Measurements from ENCODE around the gene CARD10.

The CARD10 gene

DNA sequence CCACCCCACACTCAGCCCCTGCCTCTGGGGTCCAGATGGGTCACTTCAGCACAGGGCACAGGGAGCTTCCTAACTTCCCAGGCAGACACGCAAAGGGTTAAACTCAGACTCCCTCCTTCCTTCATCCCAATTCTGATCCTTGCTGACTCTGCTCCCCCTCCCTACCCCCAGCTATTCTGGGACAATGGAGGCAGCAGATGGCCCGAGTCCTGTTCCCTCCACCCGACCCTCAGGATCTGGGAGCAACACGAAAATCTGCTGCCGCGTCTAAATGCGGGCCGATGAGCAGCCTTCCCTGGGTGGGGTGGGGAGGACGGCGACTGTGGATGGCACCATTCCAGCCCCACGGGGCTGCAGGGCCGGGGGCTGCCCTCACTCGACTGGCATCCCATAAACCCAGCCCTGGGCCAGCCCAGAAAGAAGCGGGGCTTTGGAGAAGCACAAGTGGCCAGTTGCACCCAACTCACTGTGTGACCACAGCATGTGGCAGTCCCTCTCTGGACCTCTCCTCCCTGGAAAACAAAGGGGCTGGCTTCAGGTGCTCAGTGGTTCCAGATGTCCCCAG is 51.7 kb downstream of the CARD10 start:
- no peak for DNase-seq (ENCODE audit: low read depth, low spot score)

- DNase-seq (ENCODE audit: low read depth, low spot score) = no peak
Measured at GRCh38 chr22:37464181-37464580, 55.0 kb downstream of the CARD10 start.

- DNase-seq (ENCODE audit: low read depth, low spot score) = no peak
Measured at GRCh38 chr22:37462983-37463382, 56.2 kb downstream of the CARD10 start.

GRCh38 chr22:37462436-37462835 is 56.8 kb downstream of the CARD10 start:
- DNase-seq (ENCODE audit: low read depth, low spot score) = no peak

DNA sequence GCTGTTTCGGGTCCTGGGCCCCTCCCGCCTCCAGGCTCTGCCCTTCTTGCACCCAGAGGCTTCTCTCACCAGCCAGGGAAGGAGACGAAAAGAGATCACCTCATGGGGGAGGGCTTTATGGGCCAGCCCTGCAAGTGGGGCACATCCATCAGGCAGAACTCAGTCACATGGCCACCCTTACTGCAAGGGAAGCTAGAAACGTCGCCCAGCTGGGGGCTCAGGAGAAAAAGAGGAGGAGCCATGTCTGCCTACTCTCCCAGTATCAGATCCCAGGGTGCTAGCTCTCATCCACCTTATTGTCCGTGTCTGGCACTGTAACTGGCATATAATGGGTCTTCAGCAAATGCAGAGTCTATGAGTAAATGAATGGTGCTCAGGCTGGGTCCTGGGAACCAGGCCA is 57.3 kb downstream of the CARD10 start:
- DNase-seq (ENCODE audit: low read depth, low spot score) = no peak

- DNase-seq (ENCODE audit: low read depth, low spot score) = no peak
Measured at GRCh38 chr22:37460684-37461083, 58.5 kb downstream of the CARD10 start.

DNA sequence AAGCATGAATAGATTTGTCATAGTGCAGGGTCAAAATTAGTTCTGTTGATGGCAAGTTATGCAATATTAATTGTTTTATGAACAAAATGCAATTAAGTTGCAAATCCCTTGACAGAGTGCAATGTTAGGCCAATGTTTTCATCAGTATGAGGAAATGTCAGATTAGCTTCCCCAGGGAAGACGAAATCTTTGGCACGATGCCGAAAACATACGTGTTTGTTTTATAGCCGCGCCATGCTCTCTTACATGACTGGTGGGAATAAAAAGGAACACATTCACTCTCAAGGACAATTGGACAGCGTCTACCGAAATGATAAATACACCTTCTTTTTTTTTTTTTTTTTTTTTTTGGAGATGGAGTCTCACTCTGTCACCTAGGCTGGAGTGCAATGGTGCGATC is 60.0 kb downstream of the CARD10 start:
- DNase-seq (ENCODE audit: low read depth, low spot score) = no peak

GRCh38 chr22:37457093-37457893 is 61.9 kb downstream of the CARD10 start:
- DNase-seq (ENCODE audit: low read depth, low spot score) = no peak

DNA sequence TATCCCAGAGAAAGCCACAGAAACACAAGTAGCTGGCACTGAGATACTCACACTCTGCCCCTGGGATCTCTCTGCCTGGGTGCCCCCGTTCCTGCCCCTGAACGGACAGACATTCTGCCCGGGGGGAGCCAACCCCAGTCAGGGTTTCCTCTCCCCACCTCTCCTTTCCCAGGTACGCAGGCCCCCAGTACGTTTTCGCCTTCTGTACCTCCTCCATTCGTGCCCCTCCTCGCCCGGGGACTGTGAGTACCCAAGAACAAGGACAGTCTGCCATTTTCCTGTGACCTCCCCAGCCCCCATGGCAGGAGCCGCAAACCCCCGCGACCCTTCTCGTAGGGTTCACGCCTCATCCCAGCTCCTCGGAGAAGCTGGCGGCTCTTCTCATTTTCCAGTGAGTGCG is 62.9 kb downstream of the CARD10 start:
- DNase-seq (ENCODE audit: low read depth, low spot score) = no peak

DNA sequence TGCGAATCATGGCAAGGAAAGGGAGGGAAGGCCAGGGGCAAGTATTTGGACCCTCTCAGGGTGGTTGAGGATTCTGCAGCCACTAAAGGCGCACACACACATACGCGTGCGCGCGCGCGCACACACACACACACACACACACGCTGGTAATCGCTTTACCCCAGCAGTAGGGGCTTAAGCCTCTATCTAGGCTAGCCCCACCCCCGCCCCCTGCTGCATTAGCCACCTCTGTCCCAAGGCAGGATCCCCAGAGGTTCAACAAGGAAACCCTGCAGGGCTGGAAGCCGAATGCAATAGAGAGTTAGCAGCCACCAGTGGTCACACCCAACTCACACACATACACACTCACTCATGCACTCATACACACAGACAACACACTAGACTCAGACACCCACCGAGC is 63.3 kb downstream of the CARD10 start:
- no peak for DNase-seq (ENCODE audit: low read depth, low spot score)

GRCh38 chr22:37454857-37455686 is 64.1 kb downstream of the CARD10 start:
- no peak for DNase-seq (ENCODE audit: low read depth, low spot score)

DNA sequence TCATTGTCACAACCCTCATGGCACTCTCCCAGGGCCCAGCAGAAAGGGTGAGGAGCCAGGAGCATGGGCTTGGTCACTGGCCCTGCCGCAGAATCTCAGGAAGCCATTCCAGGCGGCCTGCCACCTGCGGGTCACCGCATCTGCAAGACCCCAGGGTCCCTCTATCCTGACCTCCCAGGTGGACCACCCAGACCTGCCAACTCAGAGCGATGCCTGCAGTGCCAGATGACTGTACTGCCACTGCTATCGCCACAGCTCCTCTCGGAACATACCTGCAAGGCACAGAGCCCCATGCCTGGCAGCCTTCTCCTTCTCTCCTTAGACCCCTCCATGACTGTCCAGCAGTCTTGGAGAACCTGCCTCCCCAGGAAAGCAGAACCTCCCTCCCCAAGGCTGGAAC is 65.5 kb downstream of the CARD10 start:
- DNase-seq (ENCODE audit: low read depth, low spot score) = no peak

DNA sequence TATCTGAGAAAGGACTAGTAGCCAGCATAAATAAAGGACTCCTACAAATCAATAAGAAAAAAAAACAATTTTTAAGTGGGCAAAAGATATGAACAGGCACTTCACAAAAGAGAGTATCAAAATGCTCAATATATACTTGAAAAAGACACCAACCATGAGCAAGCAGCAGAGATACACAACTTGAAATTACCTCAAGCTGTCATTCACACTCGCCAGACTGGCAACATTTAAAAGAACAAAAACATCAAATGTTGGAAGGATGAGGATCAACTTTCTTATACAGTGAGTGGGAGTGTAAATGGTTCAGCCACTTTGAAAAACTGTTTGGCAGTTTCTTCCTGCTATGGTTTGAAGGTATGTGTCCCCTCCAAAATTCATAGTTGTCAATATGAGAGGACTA is 68.0 kb downstream of the CARD10 start:
- DNase-seq (ENCODE audit: low read depth, low spot score) = no peak

- DNase-seq (ENCODE audit: low read depth, low spot score) = no peak
Measured at GRCh38 chr22:37449331-37450001, 69.7 kb downstream of the CARD10 start.

GRCh38 chr22:37448516-37449127 is 70.6 kb downstream of the CARD10 start:
- DNase-seq (ENCODE audit: low read depth, low spot score) = no peak

DNA sequence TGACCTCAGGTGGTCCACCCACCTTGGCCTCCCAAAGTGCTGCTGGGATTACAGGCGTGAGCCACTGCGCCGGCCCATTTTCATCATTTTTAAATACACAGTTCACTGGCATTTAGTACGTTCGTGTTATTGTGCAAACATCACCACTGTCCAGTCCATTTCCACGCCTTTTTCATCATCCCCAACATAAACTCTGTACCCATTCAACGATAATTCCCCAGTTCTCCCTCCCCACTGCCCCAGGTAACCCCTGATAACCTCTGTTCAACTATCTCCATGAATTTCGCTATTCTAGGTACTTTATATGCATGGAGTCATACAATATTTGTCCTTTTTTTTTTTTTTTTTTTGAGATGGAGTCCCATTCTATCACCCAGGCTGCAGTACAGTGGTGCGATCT is 73.7 kb downstream of the CARD10 start:
- no peak for DNase-seq (ENCODE audit: low read depth, low spot score)

DNA sequence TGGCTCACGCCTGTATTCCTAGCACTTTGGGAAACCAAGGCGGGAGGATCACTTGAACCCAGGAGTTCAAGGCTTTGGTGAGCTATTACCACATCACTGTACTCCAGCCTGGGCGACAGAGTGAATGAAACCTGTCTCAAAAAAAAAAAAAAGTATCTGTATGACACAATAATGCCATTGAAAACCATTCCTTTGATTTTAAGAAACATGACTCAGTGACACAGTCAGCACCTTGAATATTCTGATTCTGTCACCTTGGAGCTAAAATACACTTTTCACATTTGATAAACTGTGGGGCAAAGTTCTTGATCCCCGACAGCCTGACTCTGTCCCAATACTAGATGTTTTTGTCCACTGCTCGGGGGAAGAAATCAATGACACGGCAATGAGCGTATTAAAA is 75.2 kb downstream of the CARD10 start:
- DNase-seq (ENCODE audit: low read depth, low spot score) = no peak

GRCh38 chr22:37443086-37443485 is 76.1 kb downstream of the CARD10 start:
- no peak for DNase-seq (ENCODE audit: low read depth, low spot score)

DNA sequence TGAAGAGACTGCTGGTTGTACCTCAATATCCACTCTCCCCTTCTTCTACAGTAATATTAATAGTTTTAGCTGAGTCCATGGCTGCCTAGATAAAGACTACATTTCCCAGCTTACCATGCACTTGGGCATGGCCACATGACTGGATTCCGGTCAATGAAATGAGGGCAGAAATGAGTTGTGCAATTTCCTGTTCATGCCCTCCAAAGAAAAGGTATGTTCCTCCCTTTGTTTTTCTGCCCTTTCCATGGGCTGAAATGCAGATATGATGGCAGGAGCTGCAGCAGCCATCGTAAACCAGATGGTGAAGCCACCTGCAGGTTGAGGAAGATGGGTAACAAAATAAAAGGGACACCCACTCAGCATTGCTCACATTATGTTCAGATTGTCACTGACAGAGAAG is 76.7 kb downstream of the CARD10 start:
- DNase-seq (ENCODE audit: low read depth, low spot score) = no peak

- DNase-seq (ENCODE audit: low read depth, low spot score) = no peak
Measured at GRCh38 chr22:37442135-37442534, 77.1 kb downstream of the CARD10 start.

DNA sequence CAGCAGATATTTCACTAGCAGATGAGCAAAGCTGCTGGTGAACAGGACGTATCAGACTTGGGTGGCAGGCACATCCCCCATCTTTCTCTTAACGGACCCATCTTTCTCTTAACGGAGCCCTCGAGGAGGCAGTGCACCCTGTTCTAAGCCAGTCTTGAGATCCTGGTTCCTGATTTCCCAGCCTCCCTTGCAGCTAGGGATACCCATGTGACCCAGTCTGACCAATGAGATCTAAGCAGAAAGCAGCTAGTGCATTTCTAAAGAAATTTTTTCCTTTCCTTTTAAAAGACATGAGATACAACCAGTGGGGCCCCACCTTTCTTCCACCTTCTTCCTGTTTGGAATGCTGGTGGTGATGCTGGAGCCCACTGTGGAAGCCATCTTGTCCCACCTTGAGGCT is 78.3 kb downstream of the CARD10 start:
- no peak for DNase-seq (ENCODE audit: low read depth, low spot score)
